CD4-positive, alpha-beta memory T cell (primary cell): Measurements from ENCODE around the gene ZNF451. TPM values are rescaled to one million over a fixed set of nuclear protein-coding genes. Genes with fewer than 3 reads are reported as not detected.
"Not testable (repeated sequence)": the region's sequence is repeated elsewhere in the genome, so short reads cannot be mapped to it uniquely, and the experiment has no call there.

ENCODE experiments used
- CTCF ChIA-PET: fragments of 350-600 bp; sonication (Branson Sonifier 250); formaldehyde crosslinking; loops from one replicate; lab custom pipeline; 2021; ENCODE audit warnings: inconsistent platforms; ENCODE audit not compliant: partially characterized antibody; lab: Charles Lee
- POLR2A ChIA-PET: fragments of 350-600 bp; sonication (Branson Sonifier 250); formaldehyde crosslinking; loops from one replicate; lab custom pipeline; 2021; ENCODE audit not compliant: partially characterized antibody; lab: Charles Lee
- DNase-seq, 5 donors: peaks; one replicate each; pipeline versions ENCODE4 v3.0.0 to v3.0.0-alpha.2; 2020 to 2022; ENCODE audit warnings: mixed read lengths in 1 of 5
- H3K27ac ChIP-seq: one replicate; pipeline ENCODE4 v1.7.0; 2013; ENCODE audit warnings: low read depth, low read length
- H3K27me3 ChIP-seq: 2 replicates; pipeline ENCODE4 v1.7.0; 2013; ENCODE audit warnings: mild to moderate bottlenecking, low read length, moderate library complexity; ENCODE audit not compliant: insufficient read depth
- H3K36me3 ChIP-seq: 2 replicates; pipeline ENCODE4 v1.7.0; 2013; ENCODE audit warnings: mild to moderate bottlenecking, low read length, moderate library complexity; ENCODE audit not compliant: insufficient read depth
- H3K4me1 ChIP-seq: 2 replicates; pipeline ENCODE4 v1.7.0; 2013; ENCODE audit warnings: mild to moderate bottlenecking, low read length, moderate library complexity; ENCODE audit not compliant: insufficient read depth
- H3K4me3 ChIP-seq, 2 donors: one replicate each; pipeline ENCODE4 v1.7.0; 2013; ENCODE audit warnings: low read length in 2 of 2, mild to moderate bottlenecking in 1 of 2
- H3K9me3 ChIP-seq, 2 donors: one replicate each; pipeline ENCODE4 v1.7.0; 2013; ENCODE audit warnings: low read length in 2 of 2, control low read depth in 1 of 2; ENCODE audit not compliant: control insufficient read depth in 1 of 2
- H3K27ac Mint-ChIP-seq, 7 donors: one replicate each; pipeline ENCODE4 v1.8.0; 2020 to 2021; ENCODE audit warnings: mixed read lengths in 7 of 7, mild to moderate bottlenecking in 6 of 7, inconsistent platforms in 3 of 7, moderate library complexity in 3 of 7
- H3K27me3 Mint-ChIP-seq, 2 donors: one replicate each; pipeline ENCODE4 v1.8.0; 2020 to 2021; ENCODE audit warnings: mixed read lengths in 2 of 2
- H3K36me3 Mint-ChIP-seq, 2 donors: one replicate each; pipeline ENCODE4 v1.8.0; 2020 to 2021; ENCODE audit warnings: mixed read lengths in 2 of 2, inconsistent platforms in 1 of 2, mild to moderate bottlenecking in 1 of 2
- H3K4me1 Mint-ChIP-seq, 4 donors: one replicate each; pipeline ENCODE4 v1.8.0; 2020 to 2021; ENCODE audit warnings: mixed read lengths in 4 of 4, mild to moderate bottlenecking in 1 of 4
- H3K4me3 Mint-ChIP-seq, 8 donors: one replicate each; pipeline ENCODE4 v1.8.0; 2020 to 2021; ENCODE audit warnings: mixed read lengths in 8 of 8, mild to moderate bottlenecking in 7 of 8, moderate library complexity in 6 of 8, inconsistent platforms in 3 of 8
- H3K9me3 Mint-ChIP-seq, 8 donors: one replicate each; pipeline ENCODE4 v1.8.0; 2020 to 2021; ENCODE audit warnings: mixed read lengths in 8 of 8, mild to moderate bottlenecking in 5 of 8, inconsistent platforms in 3 of 8, moderate library complexity in 1 of 8
- intact Hi-C: fragments of 100-400 bp; cut with micrococcal nuclease; formaldehyde crosslinking; loops from one replicate; pipeline ENCODE4 v1.15.1; 2023
- polyA plus RNA-seq, 2 donors: library from polyadenylated mRNA; unstranded; fragments of 300-500 nt; fragmentation: Illumina TruSeq; gene quantifications; one replicate each; pipeline ENCODE4 v1.2.3, GENCODE V29; 2021
- total RNA-seq, 2 experiments: library from RNA; stranded (reverse); gene quantifications; one replicate each; pipeline ENCODE4 v1.2.3, GENCODE V29; 2021

The ZNF451 gene, protein sequence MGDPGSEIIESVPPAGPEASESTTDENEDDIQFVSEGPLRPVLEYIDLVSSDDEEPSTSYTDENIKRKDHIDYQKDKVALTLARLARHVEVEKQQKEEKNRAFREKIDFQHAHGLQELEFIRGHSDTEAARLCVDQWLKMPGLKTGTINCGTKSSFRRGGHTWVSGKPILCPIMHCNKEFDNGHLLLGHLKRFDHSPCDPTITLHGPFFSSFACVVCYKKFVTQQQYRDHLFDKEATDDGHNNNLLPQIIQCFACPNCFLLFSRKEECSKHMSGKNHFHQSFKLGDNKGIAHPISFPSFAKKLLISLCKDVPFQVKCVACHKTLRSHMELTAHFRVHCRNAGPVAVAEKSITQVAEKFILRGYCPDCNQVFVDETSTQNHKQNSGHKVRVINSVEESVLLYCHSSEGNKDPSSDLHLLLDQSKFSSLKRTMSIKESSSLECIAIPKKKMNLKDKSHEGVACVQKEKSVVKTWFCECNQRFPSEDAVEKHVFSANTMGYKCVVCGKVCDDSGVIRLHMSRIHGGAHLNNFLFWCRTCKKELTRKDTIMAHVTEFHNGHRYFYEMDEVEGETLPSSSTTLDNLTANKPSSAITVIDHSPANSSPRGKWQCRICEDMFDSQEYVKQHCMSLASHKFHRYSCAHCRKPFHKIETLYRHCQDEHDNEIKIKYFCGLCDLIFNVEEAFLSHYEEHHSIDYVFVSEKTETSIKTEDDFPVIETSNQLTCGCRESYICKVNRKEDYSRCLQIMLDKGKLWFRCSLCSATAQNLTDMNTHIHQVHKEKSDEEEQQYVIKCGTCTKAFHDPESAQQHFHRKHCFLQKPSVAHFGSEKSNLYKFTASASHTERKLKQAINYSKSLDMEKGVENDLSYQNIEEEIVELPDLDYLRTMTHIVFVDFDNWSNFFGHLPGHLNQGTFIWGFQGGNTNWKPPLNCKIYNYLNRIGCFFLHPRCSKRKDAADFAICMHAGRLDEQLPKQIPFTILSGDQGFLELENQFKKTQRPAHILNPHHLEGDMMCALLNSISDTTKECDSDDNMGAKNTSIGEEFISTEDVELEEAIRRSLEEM
- total RNA-seq (10 to 100 TPM; 83.0 to 97.7 TPM), polyA plus RNA-seq (10 to 100 TPM; 26.1 to 26.4 TPM)

GRCh38 chr6:57089687-57090457 lies at the start of gene ZNF451:
ZNF451 (plus strand) TSS chr6:57090188; CDS start chr6:57090254, 66 bp downstream.
- DNase-seq: peak; percentile 93 to 97 (median 94)
- Histone ChIP-seq H3K4me3 (peak within 1 kb of the TSS; percentile 31 to 60), H3K36me3 (no peaks in the 10 kb centered on the region), H3K27ac (peak within 1 kb of the TSS; percentile 60), H3K9me3 (no peaks in the 10 kb centered on the region), H3K4me1 (peaks cover 35% of the 10 kb centered on the region), H3K27me3 (no peaks in the 10 kb centered on the region)
- intact Hi-C loops: loop anchor here (1.0 to 5.0 kb wide), 5 partner anchors 44 to 872 kb away; partner anchors contain the start of genes BAG2, KIAA1586, PRIM2 and RAB23
- Mint-ChIP-seq H3K27me3 (no peaks in the 10 kb centered on the region), H3K36me3 (peaks cover 13 to 25% of the 10 kb centered on the region in 2 donors), H3K4me3 (peak within 1 kb of the TSS; percentile 85 to 92 (median 90)), H3K9me3 (no peaks in the 10 kb centered on the region), H3K4me1 (peaks cover 22 to 38% (median 30%) of the 10 kb centered on the region in 4 donors), H3K27ac (peak within 1 kb of the TSS; percentile 85 to 95 (median 92))
- POLR2A ChIA-PET: interaction anchor here (0.7 to 1.0 kb wide), 3 partner anchors 44 to 132 kb away, joined by 3 to 5 read pairs (median 3); partner anchors contain the start of genes BAG2 and RAB23
- CTCF ChIA-PET: interaction anchor here (1.0 to 1.1 kb wide), 2 partner anchors 31 to 226 kb away, joined by 3 read pairs; no protein-coding TSS in a partner anchor

DNA sequence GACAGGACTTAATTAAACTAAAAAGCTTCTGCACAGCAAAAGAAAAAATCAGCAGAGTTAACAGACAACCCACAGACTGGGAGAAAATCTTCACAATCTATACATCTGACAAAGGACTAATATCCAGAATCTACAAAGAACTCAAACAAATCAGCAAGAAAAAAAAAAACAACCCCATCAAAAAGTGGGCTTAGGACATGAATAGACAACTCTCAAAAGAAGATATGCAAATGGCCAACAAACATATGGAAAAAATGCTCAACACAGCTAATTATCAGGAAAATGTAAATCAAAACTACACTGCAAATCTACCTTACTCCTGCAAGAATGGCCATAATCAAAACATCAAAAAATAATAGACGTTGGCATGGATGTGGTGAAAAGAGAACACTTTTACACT lies 45.9 kb upstream of the ZNF451 start:
- H3K4me3 Mint-ChIP-seq, H3K9me3 ChIP-seq, H3K4me3 ChIP-seq, H3K9me3 Mint-ChIP-seq, intact Hi-C loops, H3K27me3 ChIP-seq, POLR2A ChIA-PET, H3K36me3 ChIP-seq, H3K27ac ChIP-seq, H3K27ac Mint-ChIP-seq, DNase-seq: not testable (repeated sequence)
- H3K4me1 ChIP-seq: peaks cover 12% of the 10 kb centered on the region
- H3K27me3 Mint-ChIP-seq: peaks cover 12 to 18% of the 10 kb centered on the region in 2 donors
- H3K4me1 Mint-ChIP-seq: peaks cover 12 to 23% (median 13%) of the 10 kb centered on the region in 4 donors
- peaks cover 0 to 13% of the 10 kb centered on the region in 2 donors for H3K36me3 Mint-ChIP-seq
- CTCF ChIA-PET: interaction anchor here (1.1 kb wide), 1 partner anchor 23 kb away, joined by 3 read pairs; no protein-coding TSS in a partner anchor

DNA sequence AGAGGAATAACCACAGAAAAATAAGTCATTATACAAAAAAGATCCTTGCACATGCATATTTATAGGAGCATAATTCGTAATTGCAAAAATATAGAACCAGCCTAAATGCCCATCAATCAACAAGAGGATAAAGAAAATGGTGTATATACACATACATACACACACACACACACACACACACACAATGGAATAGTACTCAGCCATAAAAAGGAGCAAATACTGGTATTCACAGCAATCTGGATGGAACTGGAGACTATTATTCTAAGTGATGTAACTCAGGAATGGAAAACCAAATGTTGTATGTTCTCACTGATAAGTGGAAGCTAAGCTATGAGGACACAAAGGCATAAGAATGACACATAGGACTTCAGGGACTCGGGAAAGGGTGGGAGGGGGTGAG lies 45.4 kb upstream of the ZNF451 start:
- peaks cover 17% of the 10 kb centered on the region for H3K4me1 ChIP-seq
- H3K4me3 Mint-ChIP-seq: peak overlapping the region in 1 of 8 donors; percentile 4
- peak overlapping the region in 1 of 7 donors; percentile 10 for H3K27ac Mint-ChIP-seq
- H3K36me3 ChIP-seq: no peaks in the 10 kb centered on the region
- H3K4me1 Mint-ChIP-seq: peaks cover 16 to 28% (median 17%) of the 10 kb centered on the region in 4 donors
- intact Hi-C loops: no loop called here
- H3K9me3 ChIP-seq: no peaks in the 10 kb centered on the region
- CTCF ChIA-PET: interaction anchor here (1.1 kb wide), 1 partner anchor 24 kb away, joined by 3 read pairs; no protein-coding TSS in a partner anchor
- POLR2A ChIA-PET: no interaction called here
- peaks cover 11 to 16% of the 10 kb centered on the region in 2 donors for H3K27me3 Mint-ChIP-seq
- H3K36me3 Mint-ChIP-seq: peaks cover 5 to 14% of the 10 kb centered on the region in 2 donors
- H3K4me3 ChIP-seq: no peak overlapping the region
- no peak for DNase-seq
- H3K27ac ChIP-seq: no peak overlapping the region
- no peaks in the 10 kb centered on the region for H3K9me3 Mint-ChIP-seq
- H3K27me3 ChIP-seq: no peaks in the 10 kb centered on the region

- DNase-seq: peak; percentile 77 to 86 (median 80)
- POLR2A ChIA-PET: interaction anchor here (0.7 to 0.8 kb wide), 2 partner anchors 43 to 175 kb away, joined by 3 read pairs; partner anchors contain the start of gene ZNF451
These were observed 43.4 kb upstream of the ZNF451 start, which contains the start of gene KIAA1586 for GRCh38 chr6:57046332-57047256. KIAA1586 (plus strand) TSS chr6:57046693; CDS start chr6:57046756, 63 bp downstream.

GRCh38 chr6:57047257-57047585 lies 42.8 kb upstream of the ZNF451 start:
- H3K27ac Mint-ChIP-seq, H3K27me3 ChIP-seq, DNase-seq, POLR2A ChIA-PET, H3K27me3 Mint-ChIP-seq, H3K36me3 ChIP-seq, H3K9me3 Mint-ChIP-seq, H3K4me3 ChIP-seq, H3K9me3 ChIP-seq, H3K4me3 Mint-ChIP-seq, H3K27ac ChIP-seq, intact Hi-C loops: not testable (repeated sequence)
- H3K36me3 Mint-ChIP-seq: peaks cover 10 to 28% of the 10 kb centered on the region in 2 donors
- peaks cover 26% of the 10 kb centered on the region for H3K4me1 ChIP-seq
- H3K4me1 Mint-ChIP-seq: peaks cover 19 to 40% (median 26%) of the 10 kb centered on the region in 4 donors
- CTCF ChIA-PET: interaction anchor here (1.6 kb wide), 1 partner anchor 26 kb away, joined by 7 read pairs; no protein-coding TSS in a partner anchor

More at GRCh38 chr6:57046332-57047256, 43.4 kb upstream of the ZNF451 start, which contains the start of gene KIAA1586:
- peak within 1 kb of the TSS; percentile 96 to 100 (median 96) for H3K4me3 Mint-ChIP-seq
- not testable (repeated sequence) for H3K9me3 ChIP-seq, H3K27me3 ChIP-seq, H3K36me3 ChIP-seq, H3K9me3 Mint-ChIP-seq, H3K27me3 Mint-ChIP-seq
- H3K4me3 ChIP-seq: peak within 1 kb of the TSS in 1 of 2 donors; percentile 60
- peaks cover 19 to 40% (median 26%) of the 10 kb centered on the region in 4 donors for H3K4me1 Mint-ChIP-seq
- intact Hi-C loops: loop anchor here (1.0 kb wide), 4 partner anchors 43 to 270 kb away; partner anchors contain the start of genes BAG2 and RAB23
- CTCF ChIA-PET: interaction anchor here (1.0 to 1.6 kb wide), 4 partner anchors 26 to 270 kb away, joined by 3 to 7 read pairs (median 4); partner anchors contain the start of gene PRIM2
- H3K27ac Mint-ChIP-seq: peak within 1 kb of the TSS; percentile 88 to 96 (median 91)
- peak within 1 kb of the TSS; percentile 29 for H3K27ac ChIP-seq
- peaks cover 26% of the 10 kb centered on the region for H3K4me1 ChIP-seq
- peaks cover 10 to 26% of the 10 kb centered on the region in 2 donors for H3K36me3 Mint-ChIP-seq
